Activated T-helper 17 cell treated with anti-CD3 and anti-CD28 coated beads, Interleukin-2, amount 50 U/mL, for 72 hours (primary cell): ENCODE data around the gene BOD1L1. TPM values are rescaled to one million over a fixed set of nuclear protein-coding genes. Genes with fewer than 3 reads are reported as not detected.
A peak's percentile ranks its signal among the peaks of the same experiment; 100 is the strongest.

Source experiments
- ATAC-seq: fragments of 150-1000 bp; cut with Tn5 transposase; replicated peaks from 2 replicates; pipeline ENCODE4 v1.10.0; 2021; ENCODE audit warnings: mild to moderate bottlenecking, moderate library complexity
- H3K27ac Mint-ChIP-seq: one replicate; pipeline ENCODE4 v1.8.0; 2022; ENCODE audit warnings: mixed read lengths
- H3K27me3 Mint-ChIP-seq: one replicate; pipeline ENCODE4 v1.8.0; 2022; ENCODE audit warnings: mixed read lengths
- H3K36me3 Mint-ChIP-seq: one replicate; pipeline ENCODE4 v1.8.0; 2022; ENCODE audit warnings: low read depth, mild to moderate bottlenecking, mixed read lengths
- H3K4me1 Mint-ChIP-seq: one replicate; pipeline ENCODE4 v1.8.0; 2022; ENCODE audit warnings: mixed read lengths
- H3K4me3 Mint-ChIP-seq: one replicate; pipeline ENCODE4 v1.8.0; 2022; ENCODE audit warnings: mild to moderate bottlenecking, mixed read lengths
- H3K9me3 Mint-ChIP-seq: one replicate; pipeline ENCODE4 v1.8.0; 2022; ENCODE audit warnings: mixed read lengths
- total RNA-seq, 2 donors: library from RNA; stranded (reverse); gene quantifications; one replicate each; pipeline ENCODE4 v1.2.3, GENCODE V29; 2022

BOD1L1 gene
- total RNA-seq, 2 donors from 2014 or later = 34.6 to 40.9 TPM

GRCh38 chr4:13558881-13559280, 68.6 kb downstream of the BOD1L1 start:
- Mint-ChIP-seq H3K27me3 (peaks cover 13% of the 10 kb centered on the region), H3K27ac (no peak overlapping the region), H3K36me3 (no peaks in the 10 kb centered on the region), H3K4me3 (no peak overlapping the region), H3K9me3 (no peaks in the 10 kb centered on the region), H3K4me1 (no peaks in the 10 kb centered on the region)
- ATAC-seq = no peak

DNA sequence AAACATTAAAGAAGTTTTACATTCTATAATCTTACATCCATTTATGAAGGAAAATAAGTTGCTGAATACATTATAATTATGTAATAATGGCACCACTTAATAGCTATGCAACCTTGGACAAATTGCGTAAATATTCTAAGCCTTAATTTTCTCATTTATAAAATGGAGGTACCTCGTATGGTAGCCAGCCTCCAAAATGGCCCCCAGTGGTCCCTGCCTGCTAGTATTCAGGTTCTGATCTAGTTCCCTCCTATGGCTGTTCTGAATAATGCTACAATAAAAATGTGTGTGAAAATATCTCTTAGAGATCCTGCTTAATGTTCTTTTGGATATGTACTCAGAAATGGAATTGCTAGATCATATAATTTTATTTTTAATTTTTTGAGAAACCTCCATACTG, 72.2 kb downstream of the BOD1L1 start:
- Mint-ChIP-seq H3K36me3 (no peaks in the 10 kb centered on the region), H3K4me3 (no peak overlapping the region)
- no peak for ATAC-seq

GRCh38 chr4:13553081-13553480, 74.4 kb downstream of the BOD1L1 start:
- Mint-ChIP-seq H3K27me3 (peaks cover 55% of the 10 kb centered on the region), H3K36me3 (no peaks in the 10 kb centered on the region), H3K27ac (no peak overlapping the region), H3K4me3 (no peak overlapping the region), H3K4me1 (peaks cover 8% of the 10 kb centered on the region), H3K9me3 (no peaks in the 10 kb centered on the region)
- ATAC-seq = no peak

More for the DNA sequence above, 72.2 kb downstream of the BOD1L1 start:
- H3K27ac Mint-ChIP-seq = no peak overlapping the region
- H3K27me3 Mint-ChIP-seq = peaks cover 46% of the 10 kb centered on the region
- no peaks in the 10 kb centered on the region for H3K9me3 Mint-ChIP-seq
- no peaks in the 10 kb centered on the region for H3K4me1 Mint-ChIP-seq

DNA sequence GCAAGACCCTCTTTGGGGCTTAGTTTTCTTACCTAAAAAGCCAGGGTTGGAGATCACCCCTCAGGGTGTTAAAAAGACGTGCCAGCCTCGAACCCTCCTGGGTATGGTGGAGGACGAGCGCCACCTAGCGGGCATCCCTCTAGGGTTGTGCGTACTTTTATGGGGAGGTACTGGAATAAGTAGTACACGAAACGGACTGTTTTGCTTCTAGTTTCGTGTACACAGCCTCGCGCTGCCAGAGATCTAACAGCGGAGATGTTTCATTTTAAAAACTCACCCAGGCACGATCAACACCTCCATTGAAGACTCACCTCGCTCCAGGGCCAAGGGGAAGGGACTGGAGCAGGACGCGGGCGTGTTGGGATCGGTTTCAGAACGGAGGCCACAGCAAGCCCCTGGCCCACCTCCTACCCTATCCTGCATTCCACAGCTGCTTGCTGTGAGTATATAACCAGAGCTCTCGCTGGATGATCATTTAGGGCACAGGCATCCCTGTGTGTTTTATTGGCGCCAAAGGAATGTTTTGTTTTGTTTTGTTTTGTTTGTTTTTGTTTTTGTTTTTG, 78.5 kb downstream of the BOD1L1 start:
- Mint-ChIP-seq H3K27ac (no peak overlapping the region), H3K4me3 (peak overlapping the region; percentile 69), H3K4me1 (peaks cover 18% of the 10 kb centered on the region)

GRCh38 chr4:13548059-13548983, 79.2 kb downstream of the BOD1L1 start:
- Mint-ChIP-seq H3K36me3 (peaks cover 20% of the 10 kb centered on the region), H3K4me1 (peaks cover 18% of the 10 kb centered on the region), H3K9me3 (no peaks in the 10 kb centered on the region), H3K27ac (no peak overlapping the region), H3K27me3 (peaks cover 60% of the 10 kb centered on the region), H3K4me3 (peak overlapping the region; percentile 71)
- peak; percentile 11 for ATAC-seq

More for the DNA sequence above, 78.5 kb downstream of the BOD1L1 start:
- ATAC-seq = peak; percentile 76
- Mint-ChIP-seq H3K36me3 (peaks cover 18% of the 10 kb centered on the region), H3K9me3 (no peaks in the 10 kb centered on the region), H3K27me3 (peaks cover 61% of the 10 kb centered on the region)

DNA sequence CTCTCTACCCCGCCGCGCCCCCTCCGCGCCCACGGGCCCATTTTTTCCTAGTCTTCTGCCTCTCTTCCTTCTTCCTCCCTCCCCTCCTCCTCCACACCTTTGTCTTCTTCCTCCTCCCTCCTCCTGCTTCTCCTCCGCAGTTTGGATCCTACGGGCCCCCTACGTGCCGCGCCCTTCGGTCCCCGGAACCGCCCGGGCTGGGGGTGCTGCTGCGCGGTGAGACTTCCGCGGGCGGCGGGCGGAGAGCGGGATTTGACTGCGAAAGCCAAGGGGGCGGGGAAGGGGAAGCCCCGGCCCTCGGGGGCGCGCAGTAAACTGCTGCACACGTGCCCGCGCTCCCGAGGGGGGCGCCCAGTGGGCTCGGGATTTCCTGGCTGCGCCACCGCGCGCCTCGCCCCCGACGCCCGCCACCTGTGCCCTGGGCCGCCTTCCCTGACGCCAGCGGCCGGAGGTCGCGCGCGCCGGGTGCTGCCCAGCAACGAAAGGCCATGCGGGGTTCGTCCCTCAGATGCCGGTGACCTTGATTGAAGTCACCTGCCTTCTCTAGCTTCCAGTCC, 80.0 kb downstream of the BOD1L1 start:
- Mint-ChIP-seq H3K4me3 (peak overlapping the region; percentile 71), H3K4me1 (peaks cover 18% of the 10 kb centered on the region), H3K9me3 (no peaks in the 10 kb centered on the region), H3K27ac (no peak overlapping the region), H3K27me3 (peaks cover 61% of the 10 kb centered on the region), H3K36me3 (peaks cover 27% of the 10 kb centered on the region)
- ATAC-seq = no peak

DNA sequence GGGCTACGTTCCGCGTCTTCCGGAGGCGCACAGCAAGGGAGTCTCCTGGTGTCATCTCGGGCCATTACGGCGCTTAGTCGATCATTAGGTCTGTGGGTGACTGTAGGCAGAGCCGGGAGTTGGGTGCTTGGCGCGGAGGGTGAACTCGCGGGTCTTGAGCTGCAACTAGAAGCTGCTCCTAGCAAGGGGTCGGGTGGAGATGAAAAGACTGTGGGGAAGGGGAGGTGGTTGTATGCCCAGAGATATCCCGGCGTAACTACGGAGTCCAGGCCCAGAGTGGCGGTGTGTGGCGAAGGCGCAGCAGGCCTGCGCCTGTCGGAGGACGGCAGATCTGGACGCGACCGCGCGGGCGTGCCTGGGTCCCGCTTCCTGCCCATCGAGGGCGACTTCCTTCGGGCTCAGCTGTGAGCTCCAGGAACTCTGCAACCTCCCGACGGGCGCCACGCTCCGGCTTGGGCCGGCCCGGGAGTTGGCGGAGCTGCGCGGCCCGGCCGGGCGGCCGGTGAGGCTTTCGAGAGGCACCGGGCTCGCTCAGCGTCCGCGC, 80.5 kb downstream of the BOD1L1 start:
- Mint-ChIP-seq H3K4me1 (peaks cover 18% of the 10 kb centered on the region), H3K27ac (no peak overlapping the region), H3K27me3 (peaks cover 56% of the 10 kb centered on the region)

GRCh38 chr4:13546142-13546940, 81.2 kb downstream of the BOD1L1 start:
- no peak overlapping the region for H3K27ac Mint-ChIP-seq
- H3K4me3 Mint-ChIP-seq = peak overlapping the region; percentile 71
- peaks cover 28% of the 10 kb centered on the region for H3K36me3 Mint-ChIP-seq
- peaks cover 51% of the 10 kb centered on the region for H3K27me3 Mint-ChIP-seq
- H3K4me1 Mint-ChIP-seq = peaks cover 18% of the 10 kb centered on the region
- no peaks in the 10 kb centered on the region for H3K9me3 Mint-ChIP-seq
- ATAC-seq = no peak

More for the DNA sequence above, 80.5 kb downstream of the BOD1L1 start:
- Mint-ChIP-seq H3K4me3 (peak overlapping the region; percentile 71), H3K9me3 (no peaks in the 10 kb centered on the region), H3K36me3 (peaks cover 28% of the 10 kb centered on the region)
- ATAC-seq = peak; percentile 10

GRCh38 chr4:13545394-13545808, 82.1 kb downstream of the BOD1L1 start:
- H3K4me3 Mint-ChIP-seq = peak overlapping the region; percentile 79
- H3K27ac Mint-ChIP-seq = no peak overlapping the region
- H3K36me3 Mint-ChIP-seq = peaks cover 28% of the 10 kb centered on the region
- H3K4me1 Mint-ChIP-seq = peaks cover 22% of the 10 kb centered on the region
- peaks cover 51% of the 10 kb centered on the region for H3K27me3 Mint-ChIP-seq
- no peak for ATAC-seq
- no peaks in the 10 kb centered on the region for H3K9me3 Mint-ChIP-seq

DNA sequence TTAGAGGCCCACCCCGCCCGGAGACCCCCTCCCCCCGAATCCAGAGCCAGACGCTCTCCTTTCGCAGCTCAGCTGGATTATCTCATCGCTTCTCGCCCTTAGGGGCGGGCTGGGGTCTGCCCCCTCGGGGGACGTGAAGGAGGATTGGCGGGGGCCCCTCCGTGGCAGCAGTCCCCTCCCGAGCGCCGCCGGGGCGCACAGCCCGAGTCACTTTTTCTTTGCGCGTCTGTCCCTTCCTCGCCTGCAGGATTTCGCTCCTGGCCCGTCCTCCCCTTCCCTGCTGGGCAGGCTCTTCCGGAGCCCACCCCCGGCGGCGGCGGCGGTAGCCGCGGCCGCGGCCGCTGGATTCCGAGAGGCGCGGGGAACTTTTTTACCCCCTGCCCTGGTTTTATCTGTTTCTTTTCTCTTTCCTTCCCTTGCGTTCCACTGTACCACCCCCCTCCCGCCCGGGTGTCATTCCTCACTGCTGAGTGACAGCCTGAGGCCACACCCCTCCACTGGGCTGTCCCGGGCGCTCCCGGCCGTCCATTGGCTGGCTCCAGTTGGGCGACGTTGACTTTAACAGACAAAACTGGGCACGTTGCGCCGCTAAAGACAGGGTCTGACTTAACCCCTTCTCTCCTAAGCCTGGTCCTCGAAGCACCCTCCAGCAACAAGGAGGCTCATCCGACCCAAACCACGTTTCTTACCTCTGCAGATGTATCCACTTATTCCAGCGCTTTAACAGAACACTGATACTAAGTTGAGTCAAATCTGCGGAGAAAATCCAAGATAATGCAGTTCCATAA, 82.7 kb downstream of the BOD1L1 start:
- peak; percentile 67 for ATAC-seq
- no peaks in the 10 kb centered on the region for H3K9me3 Mint-ChIP-seq
- H3K4me1 Mint-ChIP-seq = peaks cover 22% of the 10 kb centered on the region
- H3K27me3 Mint-ChIP-seq = peaks cover 53% of the 10 kb centered on the region
- peak overlapping the region; percentile 79 for H3K4me3 Mint-ChIP-seq
- H3K27ac Mint-ChIP-seq = no peak overlapping the region
- peaks cover 28% of the 10 kb centered on the region for H3K36me3 Mint-ChIP-seq

GRCh38 chr4:13543839-13544605, 83.5 kb downstream of the BOD1L1 start, which contains the start of gene NKX3-2:
TSS of gene NKX3-2 (minus strand) at chr4:13544508. CDS start at chr4:13544414, 94 bp downstream.
- H3K9me3 Mint-ChIP-seq = no peaks in the 10 kb centered on the region
- H3K27ac Mint-ChIP-seq = no peak within 1 kb of the TSS
- H3K27me3 Mint-ChIP-seq = peaks cover 53% of the 10 kb centered on the region
- H3K4me1 Mint-ChIP-seq = peaks cover 19% of the 10 kb centered on the region
- ATAC-seq = no peak
- H3K36me3 Mint-ChIP-seq = peaks cover 32% of the 10 kb centered on the region
- H3K4me3 Mint-ChIP-seq = peak within 1 kb of the TSS; percentile 79

DNA sequence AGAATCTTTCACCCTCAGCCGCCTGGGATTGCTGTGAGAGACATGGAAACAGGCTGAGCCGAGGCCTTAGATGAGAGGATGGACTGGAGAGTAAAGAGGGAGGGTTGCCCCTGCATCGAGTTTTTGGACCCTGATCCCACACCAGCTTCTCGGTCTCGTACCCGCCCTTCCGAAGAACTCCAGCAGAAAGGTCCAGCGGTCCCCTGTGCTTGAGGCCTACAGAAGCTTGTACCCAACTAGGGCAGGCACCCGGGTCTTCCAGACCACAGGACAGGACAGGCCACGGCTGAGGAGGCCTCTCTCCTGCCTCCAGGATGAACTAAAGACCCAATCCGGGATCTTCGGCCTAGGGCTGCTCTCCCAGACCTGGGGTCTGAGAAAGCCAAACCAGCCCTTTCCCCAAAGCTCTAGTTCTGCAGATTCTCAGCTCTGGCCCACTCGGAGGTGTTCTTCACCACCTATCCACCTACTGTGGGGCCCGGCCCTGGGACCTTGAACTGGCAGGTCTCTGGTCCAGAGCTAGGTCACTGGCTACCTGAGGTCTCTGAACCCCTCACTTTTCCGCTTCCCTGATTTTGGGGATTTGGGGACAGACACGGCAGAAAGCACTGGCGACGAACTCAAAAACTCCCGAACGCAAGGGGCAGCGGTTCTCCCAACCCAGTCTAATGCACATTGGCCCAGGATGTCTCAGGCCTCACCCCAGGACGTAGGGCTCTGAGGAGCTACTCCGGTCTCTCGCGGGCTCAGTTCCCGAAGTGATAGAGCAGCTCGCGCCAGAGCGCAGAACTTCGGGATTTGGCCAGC, 84.3 kb downstream of the BOD1L1 start:
- ATAC-seq = no peak
- H3K9me3 Mint-ChIP-seq = peaks cover 5% of the 10 kb centered on the region
- no peak overlapping the region for H3K27ac Mint-ChIP-seq
- H3K36me3 Mint-ChIP-seq = peaks cover 40% of the 10 kb centered on the region
- H3K27me3 Mint-ChIP-seq = peaks cover 55% of the 10 kb centered on the region
- H3K4me3 Mint-ChIP-seq = peak overlapping the region; percentile 32
- H3K4me1 Mint-ChIP-seq = peaks cover 18% of the 10 kb centered on the region
